ENCODE measurements around the gene CFTR.

DNA sequence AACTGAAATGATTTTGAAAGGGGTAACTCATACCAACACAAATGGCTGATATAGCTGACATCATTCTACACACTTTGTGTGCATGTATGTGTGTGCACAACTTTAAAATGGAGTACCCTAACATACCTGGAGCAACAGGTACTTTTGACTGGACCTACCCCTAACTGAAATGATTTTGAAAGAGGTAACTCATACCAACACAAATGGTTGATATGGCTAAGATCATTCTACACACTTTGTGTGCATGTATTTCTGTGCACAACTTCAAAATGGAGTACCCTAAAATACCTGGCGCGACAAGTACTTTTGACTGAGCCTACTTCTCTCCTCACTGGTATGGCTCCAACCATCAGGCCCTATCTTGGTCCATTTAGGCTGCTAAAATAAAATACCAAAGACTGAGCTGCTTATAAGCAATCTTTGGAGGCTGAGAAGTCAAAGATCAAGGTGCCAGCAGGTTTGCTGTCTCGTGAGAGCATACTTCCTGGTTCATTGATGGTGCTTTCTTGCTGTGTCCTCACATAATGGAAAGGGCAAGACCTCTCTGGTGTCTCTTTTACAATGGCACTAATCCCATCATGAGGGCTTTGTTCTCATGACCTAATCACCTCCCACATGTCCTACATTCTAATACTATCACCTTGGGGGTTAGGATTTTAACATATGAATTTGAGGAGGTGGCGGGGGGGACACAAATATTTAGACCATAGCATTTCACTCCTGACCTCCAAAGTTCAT, 173.3 kb downstream of the CFTR start:
- no peak for TF ChIP-seq POLR2AphosphoS5 (IDR thresholded peaks at IDR 0.05; ENCODE audit: low read depth, low read length)
- TF ChIP-seq, protein P1, sequence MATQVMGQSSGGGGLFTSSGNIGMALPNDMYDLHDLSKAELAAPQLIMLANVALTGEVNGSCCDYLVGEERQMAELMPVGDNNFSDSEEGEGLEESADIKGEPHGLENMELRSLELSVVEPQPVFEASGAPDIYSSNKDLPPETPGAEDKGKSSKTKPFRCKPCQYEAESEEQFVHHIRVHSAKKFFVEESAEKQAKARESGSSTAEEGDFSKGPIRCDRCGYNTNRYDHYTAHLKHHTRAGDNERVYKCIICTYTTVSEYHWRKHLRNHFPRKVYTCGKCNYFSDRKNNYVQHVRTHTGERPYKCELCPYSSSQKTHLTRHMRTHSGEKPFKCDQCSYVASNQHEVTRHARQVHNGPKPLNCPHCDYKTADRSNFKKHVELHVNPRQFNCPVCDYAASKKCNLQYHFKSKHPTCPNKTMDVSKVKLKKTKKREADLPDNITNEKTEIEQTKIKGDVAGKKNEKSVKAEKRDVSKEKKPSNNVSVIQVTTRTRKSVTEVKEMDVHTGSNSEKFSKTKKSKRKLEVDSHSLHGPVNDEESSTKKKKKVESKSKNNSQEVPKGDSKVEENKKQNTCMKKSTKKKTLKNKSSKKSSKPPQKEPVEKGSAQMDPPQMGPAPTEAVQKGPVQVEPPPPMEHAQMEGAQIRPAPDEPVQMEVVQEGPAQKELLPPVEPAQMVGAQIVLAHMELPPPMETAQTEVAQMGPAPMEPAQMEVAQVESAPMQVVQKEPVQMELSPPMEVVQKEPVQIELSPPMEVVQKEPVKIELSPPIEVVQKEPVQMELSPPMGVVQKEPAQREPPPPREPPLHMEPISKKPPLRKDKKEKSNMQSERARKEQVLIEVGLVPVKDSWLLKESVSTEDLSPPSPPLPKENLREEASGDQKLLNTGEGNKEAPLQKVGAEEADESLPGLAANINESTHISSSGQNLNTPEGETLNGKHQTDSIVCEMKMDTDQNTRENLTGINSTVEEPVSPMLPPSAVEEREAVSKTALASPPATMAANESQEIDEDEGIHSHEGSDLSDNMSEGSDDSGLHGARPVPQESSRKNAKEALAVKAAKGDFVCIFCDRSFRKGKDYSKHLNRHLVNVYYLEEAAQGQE (IDR thresholded peaks at IDR 0.05; ENCODE audit: insufficient read depth in 1 of 2, low read depth in 2 of 2, low read length in 2 of 2): no peak
- TF ChIP-seq TAF1 (IDR thresholded peaks at IDR 0.05; ENCODE audit: borderline replicate concordance, insufficient read depth, low read length): no peak
